ENCODE data around the gene MUC21.

Gene MUC21

GRCh38 chr6:31008165-31008564, 24.6 kb downstream of the MUC21 start:
- TF ChIP-seq CTCF (IDR thresholded peaks at IDR 0.05; ENCODE audit: low read length) (no peak), EZH2 (IDR thresholded peaks at IDR 0.05; ENCODE audit: borderline replicate concordance, low read length) (no peak)
- H4K20me1 ChIP-seq (ENCODE audit: insufficient read depth, low read length) = no peaks in the 10 kb centered on the region
- H3K9me3 ChIP-seq (ENCODE audit: low read length) = no peaks in the 10 kb centered on the region
- no peak overlapping the region for H3K27ac ChIP-seq (ENCODE audit: low read depth, low read length, poor library complexity, severe bottlenecking)
- no peak overlapping the region for H3K9ac ChIP-seq (ENCODE audit: low read length)
- H3F3A ChIP-seq (ENCODE audit: insufficient read depth, low read length) = no peaks in the 10 kb centered on the region
- no peaks in the 10 kb centered on the region for H3K79me2 ChIP-seq (ENCODE audit: insufficient read depth, low read length)
- H3K9me2 ChIP-seq (ENCODE audit: low read depth, low read length) = no peaks in the 10 kb centered on the region
- no peak overlapping the region for H2AFZ ChIP-seq (ENCODE audit: low read length)
- no peak overlapping the region for H3K4me3 ChIP-seq (ENCODE audit: low read depth, low read length, poor library complexity, severe bottlenecking)
- H3K4me1 ChIP-seq (ENCODE audit: insufficient read depth, low read length, severe bottlenecking) = no peaks in the 10 kb centered on the region
- no peak overlapping the region for H3K4me2 ChIP-seq (ENCODE audit: low read length)
- H3K27me3 ChIP-seq (ENCODE audit: insufficient read depth, low read length) = 0 out of 2 replicates have a peak, but pooled peaks cover 4% of the 10 kb centered on the region
- no peaks in the 10 kb centered on the region for H3K36me3 ChIP-seq (ENCODE audit: insufficient read depth, low read length)

GRCh38 chr6:31009731-31010130, 26.2 kb downstream of the MUC21 start:
- Histone ChIP-seq H4K20me1 (ENCODE audit: insufficient read depth, low read length) (no peaks in the 10 kb centered on the region), H3K9ac (ENCODE audit: low read length) (no peak overlapping the region), H3K4me3 (ENCODE audit: low read depth, low read length, poor library complexity, severe bottlenecking) (no peak overlapping the region), H3K27me3 (ENCODE audit: insufficient read depth, low read length) (0 out of 2 replicates have a peak, but pooled peaks cover 4% of the 10 kb centered on the region), H3F3A (ENCODE audit: insufficient read depth, low read length) (no peaks in the 10 kb centered on the region), H3K4me1 (ENCODE audit: insufficient read depth, low read length, severe bottlenecking) (no peaks in the 10 kb centered on the region), H3K27ac (ENCODE audit: low read depth, low read length, poor library complexity, severe bottlenecking) (no peak overlapping the region), H3K9me3 (ENCODE audit: low read length) (no peaks in the 10 kb centered on the region), H3K4me2 (ENCODE audit: low read length) (no peak overlapping the region), H2AFZ (ENCODE audit: low read length) (no peak overlapping the region), H3K36me3 (ENCODE audit: insufficient read depth, low read length) (no peaks in the 10 kb centered on the region), H3K79me2 (ENCODE audit: insufficient read depth, low read length) (no peaks in the 10 kb centered on the region), H3K9me2 (ENCODE audit: low read depth, low read length) (no peaks in the 10 kb centered on the region)
- TF ChIP-seq EZH2 (IDR thresholded peaks at IDR 0.05; ENCODE audit: borderline replicate concordance, low read length) (no peak), CTCF (IDR thresholded peaks at IDR 0.05; ENCODE audit: low read length) (no peak)

- Histone ChIP-seq H3K27me3 (ENCODE audit: insufficient read depth, low read length) (0 out of 2 replicates have a peak, but pooled peaks cover 4% of the 10 kb centered on the region), H3K9me3 (ENCODE audit: low read length) (0 out of 2 replicates have a peak, but pooled peaks cover 2% of the 10 kb centered on the region), H3K4me3 (ENCODE audit: low read depth, low read length, poor library complexity, severe bottlenecking) (no peak within 1 kb of the TSS), H3K4me2 (ENCODE audit: low read length) (no peak within 1 kb of the TSS), H2AFZ (ENCODE audit: low read length) (no peak within 1 kb of the TSS), H3K9ac (ENCODE audit: low read length) (no peak within 1 kb of the TSS), H3K36me3 (ENCODE audit: insufficient read depth, low read length) (no peaks in the 10 kb centered on the region), H3K79me2 (ENCODE audit: insufficient read depth, low read length) (no peaks in the 10 kb centered on the region), H3K27ac (ENCODE audit: low read depth, low read length, poor library complexity, severe bottlenecking) (no peak within 1 kb of the TSS), H3F3A (ENCODE audit: insufficient read depth, low read length) (no peaks in the 10 kb centered on the region), H4K20me1 (ENCODE audit: insufficient read depth, low read length) (no peaks in the 10 kb centered on the region), H3K9me2 (ENCODE audit: low read depth, low read length) (no peaks in the 10 kb centered on the region), H3K4me1 (ENCODE audit: insufficient read depth, low read length, severe bottlenecking) (no peaks in the 10 kb centered on the region)
- TF ChIP-seq CTCF (IDR thresholded peaks at IDR 0.05; ENCODE audit: low read length) (no peak), EZH2 (IDR thresholded peaks at IDR 0.05; ENCODE audit: borderline replicate concordance, low read length) (no peak)
These were observed 27.0 kb downstream of the MUC21 start, which contains the start of gene MUC22 for GRCh38 chr6:31010393-31011060. MUC22 (plus strand) TSS chr6:31010474; CDS start chr6:31010707, 233 bp downstream.

Measured in OCI-LY1 (cell line).